T-cell (primary cell): Measurements from ENCODE around the gene DMAP1. TPM values are rescaled to one million over a fixed set of nuclear protein-coding genes. Genes with fewer than 3 reads are reported as not detected.

Experiments
- ATAC-seq, 4 experiments: fragments of 200-7000 bp in 3 of 4; fragments of 150-1000 bp in 1 of 4; cut with Tn5 transposase; replicated peaks in 1 of 4; 1 replicate in 3 of 4; 2 replicates in 1 of 4; pipeline ENCODE4 v1.10.0; 2021; ENCODE audit warnings: moderate library complexity in 3 of 4, mild to moderate bottlenecking in 2 of 4, moderate number of reproducible peaks in 1 of 4
- CTCF ChIA-PET, 2 donors: fragments of 300-600 bp; sonication (Branson Sonifier 250); formaldehyde crosslinking; loops; one replicate each; lab custom pipeline; 2022; ENCODE audit warnings: antibody characterized with exemption in 2 of 2; lab: Charles Lee
- POLR2A ChIA-PET, 2 donors: fragments of 300-600 bp; sonication (Branson Sonifier 250); formaldehyde crosslinking; loops; one replicate each; lab custom pipeline; 2022; ENCODE audit warnings: antibody characterized with exemption in 2 of 2; lab: Charles Lee
- DNase-seq, 35 experiments: peaks; one replicate each; pipeline versions ENCODE4 v3.0.0 to v3.0.0-alpha.2; 2013 to 2023
- H3K27ac ChIP-seq: one replicate; pipeline ENCODE4 v1.5.1; 2013; ENCODE audit warnings: low read length
- H3K27me3 ChIP-seq, 2 experiments: replicated peaks in 1 of 2; 1 replicate in 1 of 2; 2 replicates in 1 of 2; pipeline versions ENCODE4 v1.6.1 to v1.7.0; 2013; ENCODE audit warnings: low read length in 1 of 2, mixed read lengths in 1 of 2; ENCODE audit not compliant: control insufficient read depth in 2 of 2, insufficient read depth in 2 of 2; ENCODE audit errors: extremely low read depth in 1 of 2
- H3K36me3 ChIP-seq, 2 donors: 1 replicate in 1 of 2; 2 replicates in 1 of 2; pipeline versions ENCODE4 v1.6.1 to v1.7.0; 2013; ENCODE audit warnings: low read length in 1 of 2; ENCODE audit not compliant: control insufficient read depth in 2 of 2, insufficient read depth in 1 of 2; ENCODE audit errors: extremely low read depth in 1 of 2
- H3K4me1 ChIP-seq, 2 experiments: 1 replicate in 1 of 2; 2 replicates in 1 of 2; pipeline versions ENCODE4 v1.6.1 to v1.7.0; 2013; ENCODE audit warnings: low read length in 2 of 2, mixed read lengths in 1 of 2; ENCODE audit not compliant: insufficient read depth in 2 of 2, control insufficient read depth in 1 of 2; ENCODE audit errors: extremely low read depth in 1 of 2
- H3K4me3 ChIP-seq, 2 donors: 1 replicate in 1 of 2; 2 replicates in 1 of 2; pipeline versions ENCODE4 v1.5.1 to v1.7.0; 2013; ENCODE audit warnings: mild to moderate bottlenecking in 2 of 2, low read length in 1 of 2, moderate library complexity in 1 of 2; ENCODE audit not compliant: control insufficient read depth in 1 of 2; ENCODE audit errors: extremely low read depth in 1 of 2
- H3K9me3 ChIP-seq: 2 replicates; pipeline ENCODE4 v1.7.0; 2013
- H3K27ac Mint-ChIP-seq, 2 donors: one replicate each; pipeline ENCODE4 v1.8.0; 2020 to 2021; ENCODE audit warnings: mild to moderate bottlenecking in 2 of 2, mixed read lengths in 2 of 2
- H3K27me3 Mint-ChIP-seq, 2 donors: one replicate each; pipeline ENCODE4 v1.8.0; 2021 to 2022; ENCODE audit warnings: mixed read lengths in 2 of 2
- H3K36me3 Mint-ChIP-seq: one replicate; pipeline ENCODE4 v1.8.0; 2021; ENCODE audit warnings: mixed read lengths
- H3K4me1 Mint-ChIP-seq, 3 donors: one replicate each; pipeline ENCODE4 v1.8.0; 2020 to 2022; ENCODE audit warnings: mixed read lengths in 3 of 3, mild to moderate bottlenecking in 1 of 3
- H3K4me3 Mint-ChIP-seq, 3 donors: one replicate each; pipeline ENCODE4 v1.8.0; 2020 to 2022; ENCODE audit warnings: mild to moderate bottlenecking in 3 of 3, mixed read lengths in 3 of 3, moderate library complexity in 3 of 3
- H3K9me3 Mint-ChIP-seq, 3 donors: one replicate each; pipeline ENCODE4 v1.8.0; 2020 to 2022; ENCODE audit warnings: mixed read lengths in 3 of 3
- WGBS: methylation state at CpG from one replicate; pipeline ENCODE4 v1.1.5; 2013; ENCODE audit warnings: missing lambda C conversion rate; ENCODE audit not compliant: insufficient coverage; 5-methylcytosine and 5-hydroxymethylcytosine counted together
- total RNA-seq, 35 experiments: library from RNA in 6 of 35; stranded (reverse) in 6 of 35; fragments of 120-200 nt in 1 of 35; gene quantifications; one replicate each; pipeline versions ENCODE4 v1.2.1 to v1.2.4 and lab custom pipeline; 2013 to 2026

DMAP1 gene
- total RNA-seq, 5 donors from 2014 or later (not counting 1 experiment from before 2014, with no cell fraction given) = 60.3 to 79.9 (median 75.3) TPM

DNA sequence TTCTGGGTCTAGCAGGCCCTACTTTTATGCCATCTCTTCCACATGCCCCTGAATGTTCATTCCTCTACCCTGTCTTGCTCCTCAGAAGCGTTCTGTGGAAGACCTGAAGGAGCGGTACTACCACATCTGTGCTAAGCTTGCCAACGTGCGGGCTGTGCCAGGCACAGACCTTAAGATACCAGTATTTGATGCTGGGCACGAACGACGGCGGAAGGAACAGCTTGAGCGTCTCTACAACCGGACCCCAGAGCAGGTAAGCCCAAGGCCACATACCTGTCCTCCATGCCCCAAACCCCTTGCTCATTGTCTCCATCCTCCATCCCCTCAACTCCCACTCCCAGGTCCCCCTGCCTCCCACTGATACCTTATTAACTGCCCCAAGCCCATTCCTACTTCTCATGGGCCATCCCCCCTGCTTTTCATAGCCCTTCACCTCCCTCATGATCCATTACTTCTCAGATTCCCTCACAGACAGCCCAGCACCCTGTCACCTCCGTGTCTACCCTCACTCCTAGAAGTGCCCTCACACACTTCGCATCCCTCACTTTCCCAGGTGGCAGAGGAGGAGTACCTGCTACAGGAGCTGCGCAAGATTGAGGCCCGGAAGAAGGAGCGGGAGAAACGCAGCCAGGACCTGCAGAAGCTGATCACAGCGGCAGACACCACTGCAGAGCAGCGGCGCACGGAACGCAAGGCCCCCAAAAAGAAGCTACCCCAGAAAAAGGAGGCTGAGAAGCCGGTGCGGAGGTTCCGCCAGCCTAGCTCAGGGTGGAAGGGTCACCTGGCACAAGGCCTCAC lies 5.4 kb downstream of the DMAP1 start:
- no peaks in the 10 kb centered on the region for H3K27me3 Mint-ChIP-seq
- peaks cover 4 to 30% of the 10 kb centered on the region in 2 experiments for H3K4me1 ChIP-seq
- H3K4me3 ChIP-seq = no peak overlapping the region
- no peak for ATAC-seq
- no peaks in the 10 kb centered on the region for H3K9me3 ChIP-seq
- WGBS = 96% methylated on average over 22 of the region's 24 CpGs
- peaks cover 24% of the 10 kb centered on the region for H3K36me3 Mint-ChIP-seq
- POLR2A ChIA-PET = interaction anchor here in 1 of 2 donors (0.6 kb wide), 1 partner anchor 648 kb away, joined by 3 read pairs; no protein-coding TSS in a partner anchor
- no peaks in the 10 kb centered on the region for H3K27me3 ChIP-seq
- CTCF ChIA-PET = interaction anchor here (0.7 kb wide), 2 partner anchors 9 to 1591 kb away, joined by 3 read pairs; no protein-coding TSS in a partner anchor
- no peak overlapping the region for H3K27ac Mint-ChIP-seq
- H3K36me3 ChIP-seq = peaks cover 8 to 69% of the 10 kb centered on the region in 2 donors
- peaks cover 21 to 43% (median 35%) of the 10 kb centered on the region in 3 donors for H3K4me1 Mint-ChIP-seq
- H3K9me3 Mint-ChIP-seq = no peaks in the 10 kb centered on the region
- H3K27ac ChIP-seq = no peak overlapping the region
- no peak overlapping the region for H3K4me3 Mint-ChIP-seq
- DNase-seq = no peak

DNA sequence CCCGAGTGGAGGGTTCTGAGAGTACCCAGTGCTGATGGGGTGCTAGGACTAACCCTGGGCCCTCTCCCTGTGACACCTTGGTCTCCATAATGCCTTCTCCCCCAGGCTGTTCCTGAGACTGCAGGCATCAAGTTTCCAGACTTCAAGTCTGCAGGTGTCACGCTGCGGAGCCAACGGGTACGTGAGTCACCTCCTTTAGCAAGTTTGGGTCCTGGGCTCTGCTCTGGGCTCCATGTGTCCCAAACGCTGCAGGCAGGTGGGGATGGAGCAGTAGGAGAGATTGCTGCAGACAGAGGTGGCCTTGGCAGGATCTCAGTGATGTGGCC lies 6.0 kb downstream of the DMAP1 start:
- peaks cover under 1 to 25% of the 10 kb centered on the region in 2 experiments for H3K4me1 ChIP-seq
- peaks cover 22 to 42% (median 33%) of the 10 kb centered on the region in 3 donors for H3K4me1 Mint-ChIP-seq
- no peaks in the 10 kb centered on the region for H3K27me3 ChIP-seq
- no peak overlapping the region for H3K27ac ChIP-seq
- peaks cover 24% of the 10 kb centered on the region for H3K36me3 Mint-ChIP-seq
- no peaks in the 10 kb centered on the region for H3K9me3 ChIP-seq
- H3K4me3 Mint-ChIP-seq = no peak overlapping the region
- ChIA-PET CTCF (interaction anchor here in 1 of 2 donors (0.7 kb wide), 1 partner anchor 1590 kb away, joined by 3 read pairs; no protein-coding TSS in a partner anchor), POLR2A (no interaction called here)
- H3K27ac Mint-ChIP-seq = no peak overlapping the region
- no peak overlapping the region for H3K4me3 ChIP-seq
- H3K9me3 Mint-ChIP-seq = no peaks in the 10 kb centered on the region
- no peaks in the 10 kb centered on the region for H3K27me3 Mint-ChIP-seq
- DNase-seq (no peak), ATAC-seq (no peak)
- 98% methylated on average over 6 of the region's 6 CpGs for WGBS
- H3K36me3 ChIP-seq = peaks cover 8 to 69% of the 10 kb centered on the region in 2 donors

DNA sequence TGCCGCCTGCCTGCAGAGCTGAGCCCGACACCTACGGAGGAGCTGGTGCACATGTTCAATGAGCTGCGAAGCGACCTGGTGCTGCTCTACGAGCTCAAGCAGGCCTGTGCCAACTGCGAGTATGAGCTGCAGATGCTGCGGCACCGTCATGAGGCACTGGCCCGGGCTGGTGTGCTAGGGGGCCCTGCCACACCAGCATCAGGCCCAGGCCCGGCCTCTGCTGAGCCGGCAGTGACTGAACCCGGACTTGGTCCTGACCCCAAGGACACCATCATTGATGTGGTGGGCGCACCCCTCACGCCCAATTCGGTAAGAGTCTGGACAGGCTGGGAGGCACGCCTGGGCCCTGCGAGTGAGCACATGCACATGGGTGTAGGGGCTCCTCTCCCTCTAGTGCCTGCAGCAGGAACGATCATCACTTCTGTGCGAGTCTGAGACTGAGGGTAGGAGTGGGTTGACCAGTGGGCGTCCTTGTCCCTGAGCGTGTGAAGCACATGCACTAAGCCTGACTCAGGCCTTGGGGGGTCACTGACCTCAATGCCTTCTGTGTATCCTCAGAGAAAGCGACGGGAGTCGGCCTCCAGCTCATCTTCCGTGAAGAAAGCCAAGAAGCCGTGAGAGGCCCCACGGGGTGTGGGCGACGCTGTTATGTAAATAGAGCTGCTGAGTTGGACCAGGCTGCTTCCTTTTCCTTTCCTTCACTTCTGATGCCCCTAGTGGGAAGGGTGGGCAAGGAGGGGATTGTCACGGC lies 6.9 kb downstream of the DMAP1 start:
- Histone ChIP-seq H3K27ac (no peak overlapping the region), H3K36me3 (peaks cover 6 to 63% of the 10 kb centered on the region in 2 donors), H3K27me3 (no peaks in the 10 kb centered on the region), H3K4me1 (peaks cover 0 to 19% of the 10 kb centered on the region in 2 experiments), H3K4me3 (no peak overlapping the region), H3K9me3 (no peaks in the 10 kb centered on the region)
- ChIA-PET CTCF (no interaction called here), POLR2A (no interaction called here)
- H3K27me3 Mint-ChIP-seq = no peaks in the 10 kb centered on the region
- peaks cover 22% of the 10 kb centered on the region for H3K36me3 Mint-ChIP-seq
- ATAC-seq = no peak
- no peak for DNase-seq
- no peaks in the 10 kb centered on the region for H3K9me3 Mint-ChIP-seq
- no peak overlapping the region for H3K4me3 Mint-ChIP-seq
- no peak overlapping the region for H3K27ac Mint-ChIP-seq
- WGBS = 91% methylated on average over 20 of the region's 31 CpGs
- peaks cover 19 to 32% (median 24%) of the 10 kb centered on the region in 3 donors for H3K4me1 Mint-ChIP-seq

DNA sequence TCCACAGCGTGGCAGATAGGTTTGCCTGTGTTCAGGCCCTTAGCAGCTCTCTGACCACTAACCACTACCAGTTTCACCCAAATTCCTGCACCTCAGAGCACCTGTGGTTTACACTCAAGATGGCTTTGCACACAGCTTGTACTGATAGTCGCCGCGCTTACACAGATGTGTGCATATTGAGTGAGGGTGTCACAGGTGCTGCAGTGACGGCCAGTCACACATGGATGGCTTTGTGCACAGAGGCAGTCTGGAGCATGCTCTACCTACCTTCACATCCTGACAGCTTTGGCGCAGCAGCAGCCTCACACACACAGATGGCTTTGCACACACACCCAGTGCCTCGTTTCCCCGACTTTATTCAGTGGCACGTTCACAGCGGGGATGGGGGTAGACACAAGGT lies 7.5 kb downstream of the DMAP1 start:
- WGBS = 94% methylated on average over 3 of the region's 10 CpGs
- H3K27me3 Mint-ChIP-seq = no peaks in the 10 kb centered on the region
- H3K27ac ChIP-seq = no peak overlapping the region
- H3K4me1 Mint-ChIP-seq = peaks cover 16 to 28% (median 21%) of the 10 kb centered on the region in 3 donors
- H3K27ac Mint-ChIP-seq = no peak overlapping the region
- H3K27me3 ChIP-seq = no peaks in the 10 kb centered on the region
- H3K36me3 Mint-ChIP-seq = peaks cover 16% of the 10 kb centered on the region
- H3K4me3 ChIP-seq = no peak overlapping the region
- DNase-seq (no peak), ATAC-seq (no peak)
- peaks cover 4 to 57% of the 10 kb centered on the region in 2 donors for H3K36me3 ChIP-seq
- POLR2A ChIA-PET = no interaction called here
- no peaks in the 10 kb centered on the region for H3K9me3 Mint-ChIP-seq
- H3K4me1 ChIP-seq = peaks cover 0 to 19% of the 10 kb centered on the region in 2 experiments
- CTCF ChIA-PET = no interaction called here
- no peak overlapping the region for H3K4me3 Mint-ChIP-seq
- H3K9me3 ChIP-seq = no peaks in the 10 kb centered on the region

DNA sequence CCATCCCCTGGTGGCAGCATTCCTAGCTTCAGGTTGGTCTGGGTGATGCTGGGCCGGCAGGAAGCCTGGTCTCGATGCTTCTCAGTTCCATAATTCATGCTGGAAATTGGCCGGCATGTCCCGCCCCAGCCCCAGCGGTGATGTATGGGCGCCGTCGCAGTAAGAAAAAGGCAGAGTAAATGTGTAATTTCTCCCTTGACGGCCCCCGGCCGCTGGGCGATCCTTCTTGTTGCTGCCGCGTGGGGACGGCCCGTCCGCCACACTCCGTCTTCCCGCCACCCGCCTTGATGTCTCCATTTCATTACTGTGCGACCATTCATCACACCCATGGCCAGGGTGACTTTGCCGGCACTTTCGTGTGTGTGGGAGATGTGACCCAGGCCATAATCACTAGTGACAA lies 8.5 kb downstream of the DMAP1 start:
- ATAC-seq (no peak), DNase-seq (no peak)
- Mint-ChIP-seq H3K9me3 (peaks cover 0 to 3% (median 0%) of the 10 kb centered on the region in 3 donors), H3K27me3 (no peaks in the 10 kb centered on the region), H3K27ac (no peak overlapping the region), H3K4me3 (no peak overlapping the region), H3K4me1 (peaks cover 16 to 23% (median 21%) of the 10 kb centered on the region in 3 donors), H3K36me3 (peaks cover 20% of the 10 kb centered on the region)
- WGBS = 99% methylated on average over 20 of the region's 23 CpGs
- H3K36me3 ChIP-seq = peaks cover 4 to 49% of the 10 kb centered on the region in 2 donors
- CTCF ChIA-PET = no interaction called here
- H3K4me3 ChIP-seq = no peak overlapping the region
- POLR2A ChIA-PET = no interaction called here
- no peak overlapping the region for H3K27ac ChIP-seq
- H3K4me1 ChIP-seq = peaks cover 0 to 19% of the 10 kb centered on the region in 2 experiments
- H3K9me3 ChIP-seq = no peaks in the 10 kb centered on the region
- no peaks in the 10 kb centered on the region for H3K27me3 ChIP-seq

DNA sequence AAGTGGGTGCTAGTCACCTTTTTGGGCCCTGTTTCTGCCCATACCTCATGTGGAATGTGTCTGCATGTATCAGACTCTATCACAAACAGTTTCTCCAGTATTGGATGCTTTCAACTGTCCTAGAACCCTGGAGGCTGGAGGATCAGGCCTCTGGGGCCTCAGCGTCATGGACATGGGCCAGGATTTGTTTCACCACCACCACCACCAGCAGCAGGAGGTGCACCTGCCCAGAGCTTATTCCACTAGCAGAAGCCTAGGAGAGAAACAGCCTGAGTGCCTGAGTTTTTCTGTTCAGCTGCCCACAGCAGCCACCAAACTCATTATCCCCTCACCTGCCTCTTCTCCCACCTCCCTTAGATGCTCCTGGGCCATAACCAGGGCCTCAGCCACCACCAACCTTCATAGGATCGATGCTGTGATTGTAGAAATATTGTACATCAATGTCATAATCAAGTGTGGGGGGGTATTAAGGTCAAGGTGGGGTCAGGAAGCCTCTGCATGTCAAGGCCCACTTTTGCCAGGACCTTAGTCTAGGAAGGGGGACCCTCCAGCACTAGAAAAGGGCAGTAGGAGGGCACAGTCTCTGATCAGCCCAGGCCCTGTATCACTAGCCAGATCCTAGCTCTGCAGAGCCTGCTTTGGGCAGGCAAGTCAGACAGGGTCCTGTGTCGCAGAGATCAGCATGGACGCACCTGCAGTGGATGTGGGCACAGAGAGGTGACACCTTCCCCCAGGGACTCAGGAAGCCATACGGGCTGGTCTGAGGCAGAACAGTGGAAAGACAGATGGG lies 9.3 kb downstream of the DMAP1 start:
- Histone ChIP-seq H3K36me3 (peaks cover 4 to 45% of the 10 kb centered on the region in 2 donors), H3K4me1 (peaks cover 0 to 15% of the 10 kb centered on the region in 2 experiments), H3K27me3 (no peaks in the 10 kb centered on the region), H3K4me3 (no peak overlapping the region), H3K27ac (no peak overlapping the region), H3K9me3 (no peaks in the 10 kb centered on the region)
- Mint-ChIP-seq H3K27me3 (no peaks in the 10 kb centered on the region), H3K27ac (peak overlapping the region; percentile 21 to 54), H3K4me3 (no peak overlapping the region), H3K36me3 (peaks cover 23% of the 10 kb centered on the region), H3K4me1 (peaks cover 16% of the 10 kb centered on the region in 3 donors), H3K9me3 (peaks cover 0 to 3% (median 0%) of the 10 kb centered on the region in 3 donors)
- ChIA-PET CTCF (interaction anchor here in 1 of 2 donors (0.5 kb wide), 1 partner anchor 760 kb away, joined by 5 read pairs; no protein-coding TSS in a partner anchor), POLR2A (no interaction called here)
- 65% methylated on average over 4 of the region's 5 CpGs for WGBS
- DNase-seq (no peak), ATAC-seq (peak in 1 of 4 experiments; percentile 24)
